HepG2 (cell line): ENCODE data around the gene MPC2. TPM values are rescaled to one million over a fixed set of nuclear protein-coding genes. Genes with fewer than 3 reads are reported as not detected.

Source experiments
- AHR ChIP-seq: IDR thresholded peaks from 2 replicates; pipeline ENCODE4 v1.6.1; 2018; ENCODE audit warnings: missing genetic modification reagents, missing compliant biosample characterization
- ARID3A ChIP-seq: IDR thresholded peaks from 2 replicates; pipeline ENCODE4 v1.6.1; 2012; ENCODE audit warnings: low read depth, low read length, improper control_type of control experiment
- ASH2L ChIP-seq: fragments of 300-600, 200-600 bp; sonication (generic); IDR thresholded peaks from 2 replicates; pipeline ENCODE4 v1.7.0; 2017; ENCODE audit warnings: low read depth, mild to moderate bottlenecking, moderate library complexity, mixed read lengths, low read length; ENCODE audit not compliant: insufficient read length
- CTCF ChIP-seq: sonication (generic); formaldehyde crosslinking; IDR thresholded peaks from 2 replicates; pipeline ENCODE4 v1.5.0; 2020; ENCODE audit warnings: mild to moderate bottlenecking, missing genetic modification reagents, moderate library complexity
- DPF2 ChIP-seq: sonication (generic); formaldehyde crosslinking; IDR thresholded peaks from 2 replicates; pipeline ENCODE4 v1.4.0; 2020; ENCODE audit warnings: mild to moderate bottlenecking, low read depth, missing genetic modification reagents, borderline replicate concordance
- GPN1 ChIP-seq: sonication (generic); formaldehyde crosslinking; IDR thresholded peaks from 2 replicates; pipeline ENCODE4 v1.5.1; 2020; ENCODE audit warnings: missing genetic modification reagents, borderline replicate concordance
- HOMEZ ChIP-seq: IDR thresholded peaks from 2 replicates; pipeline ENCODE4 v1.6.1; 2016; ENCODE audit warnings: low read depth
- JUNB ChIP-seq: sonication (generic); formaldehyde crosslinking; IDR thresholded peaks from 2 replicates; pipeline ENCODE4 v1.8.0; 2022; ENCODE audit warnings: missing genetic modification reagents, mild to moderate bottlenecking, borderline replicate concordance
- KLF6 ChIP-seq: IDR thresholded peaks from 2 replicates; pipeline ENCODE4 v1.8.0; 2016; ENCODE audit warnings: missing biosample characterization, missing genetic modification reagents
- KLF9 ChIP-seq: IDR thresholded peaks from 2 replicates; pipeline ENCODE4 v1.6.1; 2016; ENCODE audit warnings: low read depth
- MIER2 ChIP-seq: IDR thresholded peaks from 2 replicates; pipeline ENCODE4 v1.6.1; 2016; ENCODE audit warnings: missing biosample characterization, missing genetic modification reagents
- PITX1 ChIP-seq: sonication (generic); formaldehyde crosslinking; IDR thresholded peaks from 2 replicates; pipeline ENCODE4 v1.5.1; 2020; ENCODE audit warnings: mild to moderate bottlenecking, missing genetic modification reagents
- TRAFD1 ChIP-seq: sonication (generic); formaldehyde crosslinking; IDR thresholded peaks from 2 replicates; pipeline ENCODE4 v1.5.1; 2020; ENCODE audit warnings: missing genetic modification reagents, mild to moderate bottlenecking, borderline replicate concordance
- WIZ ChIP-seq: sonication (generic); formaldehyde crosslinking; IDR thresholded peaks from 2 replicates; pipeline ENCODE4 v1.5.1; 2020; ENCODE audit warnings: mild to moderate bottlenecking, missing genetic modification reagents
- ZBTB7A ChIP-seq: sonication (generic); formaldehyde crosslinking; IDR thresholded peaks from 2 replicates; pipeline ENCODE4 v1.8.0; 2022; ENCODE audit warnings: mild to moderate bottlenecking, missing genetic modification reagents
- ZMYM3 ChIP-seq: sonication (generic); formaldehyde crosslinking; IDR thresholded peaks from 2 replicates; pipeline ENCODE4 v1.5.1; 2020; ENCODE audit warnings: mild to moderate bottlenecking, missing genetic modification reagents
- ZNF224 ChIP-seq: sonication (generic); formaldehyde crosslinking; IDR thresholded peaks from 2 replicates; pipeline ENCODE4 v1.5.0; 2020; ENCODE audit warnings: mild to moderate bottlenecking, missing genetic modification reagents
- ZNF333 ChIP-seq: sonication (generic); formaldehyde crosslinking; IDR thresholded peaks from 2 replicates; pipeline ENCODE4 v1.4.0; 2020; ENCODE audit warnings: mild to moderate bottlenecking, missing genetic modification reagents, borderline replicate concordance
- ZNF350 ChIP-seq: sonication (generic); formaldehyde crosslinking; IDR thresholded peaks from 2 replicates; pipeline ENCODE4 v1.4.0; 2020; ENCODE audit warnings: mild to moderate bottlenecking, low read depth, missing genetic modification reagents, borderline replicate concordance
- ZNF639 ChIP-seq: conservative IDR thresholded peaks from 2 replicates; pipeline ENCODE4 v1.6.1; 2018; ENCODE audit warnings: missing genetic modification reagents
- ZNF713 ChIP-seq: sonication (generic); formaldehyde crosslinking; IDR thresholded peaks from 2 replicates; pipeline ENCODE4 v1.4.0; 2020; ENCODE audit warnings: mild to moderate bottlenecking, missing genetic modification reagents
- ZNF761 ChIP-seq: sonication (generic); formaldehyde crosslinking; conservative IDR thresholded peaks from 2 replicates; pipeline ENCODE4 v1.4.0; 2020; ENCODE audit warnings: mild to moderate bottlenecking, missing genetic modification reagents
- polyA plus RNA-seq, 8 experiments: library from polyadenylated mRNA; depleted of rRNA in 3 of 8; stranded (reverse) in 7 of 8; unstranded in 1 of 8; fragments of >200 nt; fragmentation: Illumina TruSeq in 4 of 8; extraction: Trizol in 4 of 8; gene quantifications; 2 replicates each; pipeline versions ENCODE4 v1.2.1 to v1.2.3, GENCODE V29; 2011 to 2016; ENCODE audit warnings: low read depth in 4 of 8, missing spikeins in 1 of 8, mixed read lengths in 1 of 8; ENCODE audit not compliant: insufficient read depth in 1 of 8
- total RNA-seq, 5 experiments: library from RNA; depleted of rRNA; stranded (reverse); fragments of >200 nt; fragmentation: Illumina TruSeq; extraction: Trizol; gene quantifications; 2 replicates each; pipeline ENCODE4 v1.2.3, GENCODE V29; 2016; ENCODE audit warnings: low read depth in 1 of 5

Gene MPC2
- total and polyA plus RNA-seq, 2 of the 13 experiments (the other 11 are each of a cell fraction or from before 2014, with no cell fraction given) = 38.8 to 136 TPM

GRCh38 chr1:167926486-167926997 is 10.3 kb downstream of the MPC2 start (continued):
- TF ChIP-seq CTCF = peak; percentile 80
- TF ChIP-seq ASH2L = no peak
- no peak for TF ChIP-seq TRAFD1 (CRISPR knock-in tag)
- TF ChIP-seq DPF2 (CRISPR knock-in tag) = no peak
- no peak for TF ChIP-seq ZNF350
- TF ChIP-seq ARID3A = peak; percentile 69; the same call in 1 of the 2 replicates
- peak; percentile 69 for TF ChIP-seq ZMYM3 (CRISPR knock-in tag)
- no peak for TF ChIP-seq ZNF333
- no peak for TF ChIP-seq GPN1 (CRISPR knock-in tag)
- TF ChIP-seq KLF6 (CRISPR knock-in tag) = no peak
- no peak for TF ChIP-seq ZBTB7A (CRISPR knock-in tag)
- TF ChIP-seq KLF9 (CRISPR knock-in tag) = no peak
- no peak for TF ChIP-seq ZNF639
- no peak for TF ChIP-seq AHR (CRISPR knock-in tag)
- TF ChIP-seq ZNF761 = no peak
- no peak for TF ChIP-seq MIER2 (CRISPR knock-in tag)
- no peak for TF ChIP-seq HOMEZ (CRISPR knock-in tag)
- no peak for TF ChIP-seq ZNF713 (CRISPR knock-in tag)
- no peak for TF ChIP-seq JUNB (CRISPR knock-in tag)
- TF ChIP-seq PITX1 = peak; percentile 56; the same call in 1 of the 2 replicates
- no peak for TF ChIP-seq ZNF224
- no peak for TF ChIP-seq WIZ (CRISPR knock-in tag)
